ENCODE measurements around the gene PLEKHA7.

DNA sequence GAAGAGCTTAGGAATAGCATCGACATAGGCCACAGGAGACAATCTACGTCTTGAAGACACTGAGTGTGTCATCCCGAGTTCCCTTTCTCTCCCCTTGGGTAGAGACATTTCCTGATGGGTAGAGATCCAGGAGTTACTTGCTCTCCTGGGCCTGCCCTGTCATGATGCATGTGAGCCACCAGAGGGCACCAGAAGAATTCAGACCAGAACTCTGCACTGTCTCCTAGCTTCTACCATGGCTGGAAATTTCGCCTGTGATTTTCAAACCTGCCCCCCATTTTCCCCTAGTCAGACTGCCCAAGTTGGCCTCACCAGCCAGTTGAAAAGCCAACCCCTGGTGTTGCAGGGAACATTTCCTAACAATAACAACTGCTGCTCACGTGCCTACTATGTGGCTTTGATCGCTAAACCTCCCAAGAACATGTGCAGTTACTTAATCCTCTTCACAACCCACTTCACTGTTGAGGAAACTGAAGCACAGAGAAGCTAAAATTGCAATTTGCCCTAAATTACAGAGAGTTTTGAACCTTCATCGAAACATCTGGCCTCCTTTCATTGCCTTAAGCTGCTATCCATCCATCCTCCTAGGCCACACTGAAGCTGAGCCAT lies 228.6 kb downstream of the PLEKHA7 start:
- TF ChIP-seq, protein P1, sequence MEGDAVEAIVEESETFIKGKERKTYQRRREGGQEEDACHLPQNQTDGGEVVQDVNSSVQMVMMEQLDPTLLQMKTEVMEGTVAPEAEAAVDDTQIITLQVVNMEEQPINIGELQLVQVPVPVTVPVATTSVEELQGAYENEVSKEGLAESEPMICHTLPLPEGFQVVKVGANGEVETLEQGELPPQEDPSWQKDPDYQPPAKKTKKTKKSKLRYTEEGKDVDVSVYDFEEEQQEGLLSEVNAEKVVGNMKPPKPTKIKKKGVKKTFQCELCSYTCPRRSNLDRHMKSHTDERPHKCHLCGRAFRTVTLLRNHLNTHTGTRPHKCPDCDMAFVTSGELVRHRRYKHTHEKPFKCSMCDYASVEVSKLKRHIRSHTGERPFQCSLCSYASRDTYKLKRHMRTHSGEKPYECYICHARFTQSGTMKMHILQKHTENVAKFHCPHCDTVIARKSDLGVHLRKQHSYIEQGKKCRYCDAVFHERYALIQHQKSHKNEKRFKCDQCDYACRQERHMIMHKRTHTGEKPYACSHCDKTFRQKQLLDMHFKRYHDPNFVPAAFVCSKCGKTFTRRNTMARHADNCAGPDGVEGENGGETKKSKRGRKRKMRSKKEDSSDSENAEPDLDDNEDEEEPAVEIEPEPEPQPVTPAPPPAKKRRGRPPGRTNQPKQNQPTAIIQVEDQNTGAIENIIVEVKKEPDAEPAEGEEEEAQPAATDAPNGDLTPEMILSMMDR (IDR thresholded peaks at IDR 0.05): peak; percentile 72 to 90
- no peak for TF ChIP-seq POLR2A (IDR thresholded peaks at IDR 0.05)
- TF ChIP-seq POLR2AphosphoS5 (IDR thresholded peaks at IDR 0.05): no peak

Data from suprapubic skin (tissue), 4 donors.